ENCODE results near the gene ANO2. TPM values are rescaled to one million over a fixed set of nuclear protein-coding genes. Genes with fewer than 3 reads are reported as not detected.
A peak's percentile ranks its signal among the peaks of the same experiment; 100 is the strongest.

Gene ANO2
- total RNA-seq, 1 experiment from 2014 or later = not detected

- CTCF ChIA-PET = no interaction called here
- no peak overlapping the region for H3K4me3 ChIP-seq (ENCODE audit: low read length)
- H3F3A ChIP-seq (ENCODE audit: low read length, unreplicated experiment) = no peaks in the 10 kb centered on the region
- H3K27me3 ChIP-seq (ENCODE audit: low read length) = no peaks in the 10 kb centered on the region
- H3K27ac ChIP-seq (ENCODE audit: low read length) = no peak overlapping the region
- no TSS peak for BruUV-seq (replicated peaks)
- TF ChIP-seq CTCF (conservative IDR thresholded peaks at IDR 0.05; ENCODE audit: low read depth, low read length) = no peak
- TF ChIP-seq EZH2 (IDR thresholded peaks at IDR 0.05; ENCODE audit: low read length, unreplicated experiment) = no peak
- no peak for TF ChIP-seq EZH2phosphoT487 (IDR thresholded peaks at IDR 0.05; ENCODE audit: borderline replicate concordance, low read length)
- H3K9ac ChIP-seq (ENCODE audit: low read length) = no peak overlapping the region
- DNase-seq (no peak), ATAC-seq (no peak)
- no peak overlapping the region for H3K4me2 ChIP-seq (ENCODE audit: low read length)
- intact Hi-C loops (cut with micrococcal nuclease) = no loop called here
- H4K20me1 ChIP-seq (ENCODE audit: low read length) = no peaks in the 10 kb centered on the region
- H3K9me3 ChIP-seq (ENCODE audit: low read length) = no peaks in the 10 kb centered on the region
- no peak overlapping the region for H2AFZ ChIP-seq (ENCODE audit: low read length)
- POLR2A ChIA-PET (ENCODE audit: unreplicated experiment) = no interaction called here
- H3K9me2 ChIP-seq (replicated peaks; ENCODE audit: low read length) = no peaks in the 10 kb centered on the region
- H3K4me1 ChIP-seq (ENCODE audit: insufficient read depth, low read length) = no peaks in the 10 kb centered on the region
- H3K79me2 ChIP-seq (ENCODE audit: low read length) = no peaks in the 10 kb centered on the region
- no peaks in the 10 kb centered on the region for H3K36me3 ChIP-seq (ENCODE audit: low read depth, low read length)
These were observed 152.7 kb downstream of the ANO2 start for GRCh38 chr12:5792343-5792742.

GRCh38 chr12:5789469-5789968, 155.5 kb downstream of the ANO2 start:
- no peaks in the 10 kb centered on the region for H3K27me3 ChIP-seq (ENCODE audit: low read length)
- DNase-seq = peak; percentile 38
- H3K27ac ChIP-seq (ENCODE audit: low read length) = no peak overlapping the region
- H3K9me2 ChIP-seq (replicated peaks; ENCODE audit: low read length) = no peaks in the 10 kb centered on the region
- no peak for TF ChIP-seq CTCF (conservative IDR thresholded peaks at IDR 0.05; ENCODE audit: low read depth, low read length)
- TF ChIP-seq EZH2 (IDR thresholded peaks at IDR 0.05; ENCODE audit: low read length, unreplicated experiment) = no peak
- TF ChIP-seq EZH2phosphoT487 (IDR thresholded peaks at IDR 0.05; ENCODE audit: borderline replicate concordance, low read length) = no peak
- no peak overlapping the region for H3K4me3 ChIP-seq (ENCODE audit: low read length)
- no peaks in the 10 kb centered on the region for H4K20me1 ChIP-seq (ENCODE audit: low read length)
- H3K36me3 ChIP-seq (ENCODE audit: low read depth, low read length) = no peaks in the 10 kb centered on the region
- H3K4me2 ChIP-seq (ENCODE audit: low read length) = no peak overlapping the region
- H3F3A ChIP-seq (ENCODE audit: low read length, unreplicated experiment) = no peaks in the 10 kb centered on the region
- no TSS peak for BruUV-seq (replicated peaks)
- H3K4me1 ChIP-seq (ENCODE audit: insufficient read depth, low read length) = no peaks in the 10 kb centered on the region
- no peak overlapping the region for H2AFZ ChIP-seq (ENCODE audit: low read length)
- no peak overlapping the region for H3K9ac ChIP-seq (ENCODE audit: low read length)
- H3K79me2 ChIP-seq (ENCODE audit: low read length) = no peaks in the 10 kb centered on the region
- no peak for ATAC-seq
- intact Hi-C loops (cut with micrococcal nuclease) = no loop called here
- ChIA-PET POLR2A (ENCODE audit: unreplicated experiment) (no interaction called here), CTCF (no interaction called here)
- no peaks in the 10 kb centered on the region for H3K9me3 ChIP-seq (ENCODE audit: low read length)

GRCh38 chr12:5787828-5788227, 157.2 kb downstream of the ANO2 start:
- H3K27me3 ChIP-seq (ENCODE audit: low read length) = no peaks in the 10 kb centered on the region

More at GRCh38 chr12:5787828-5788227, 157.2 kb downstream of the ANO2 start:
- no peaks in the 10 kb centered on the region for H3K4me1 ChIP-seq (ENCODE audit: insufficient read depth, low read length)
- no peaks in the 10 kb centered on the region for H3K79me2 ChIP-seq (ENCODE audit: low read length)
- H3F3A ChIP-seq (ENCODE audit: low read length, unreplicated experiment) = no peaks in the 10 kb centered on the region
- ATAC-seq (no peak), DNase-seq (no peak)
- no peak overlapping the region for H3K4me3 ChIP-seq (ENCODE audit: low read length)
- H3K9me3 ChIP-seq (ENCODE audit: low read length) = no peaks in the 10 kb centered on the region
- no peaks in the 10 kb centered on the region for H4K20me1 ChIP-seq (ENCODE audit: low read length)
- POLR2A ChIA-PET (ENCODE audit: unreplicated experiment) = no interaction called here
- H3K9me2 ChIP-seq (replicated peaks; ENCODE audit: low read length) = no peaks in the 10 kb centered on the region
- no peak overlapping the region for H3K27ac ChIP-seq (ENCODE audit: low read length)
- H3K9ac ChIP-seq (ENCODE audit: low read length) = no peak overlapping the region
- H3K4me2 ChIP-seq (ENCODE audit: low read length) = no peak overlapping the region
- intact Hi-C loops (cut with micrococcal nuclease) = no loop called here
- CTCF ChIA-PET = no interaction called here
- no peaks in the 10 kb centered on the region for H3K36me3 ChIP-seq (ENCODE audit: low read depth, low read length)
- TF ChIP-seq CTCF (conservative IDR thresholded peaks at IDR 0.05; ENCODE audit: low read depth, low read length) = no peak
- no peak for TF ChIP-seq EZH2phosphoT487 (IDR thresholded peaks at IDR 0.05; ENCODE audit: borderline replicate concordance, low read length)
- TF ChIP-seq EZH2 (IDR thresholded peaks at IDR 0.05; ENCODE audit: low read length, unreplicated experiment) = no peak
- BruUV-seq (replicated peaks) = no TSS peak
- no peak overlapping the region for H2AFZ ChIP-seq (ENCODE audit: low read length)
